Measurements from ENCODE around the gene PKN2.

The PKN2 gene

GRCh38 chr1:88668405-88668804, 15.7 kb upstream of the PKN2 start:
- CTCF ChIA-PET: interaction anchor here (0.6 to 2.0 kb wide), 3 partner anchors 8 to 18 kb away, joined by 3 to 5 read pairs (median 3); no protein-coding TSS in a partner anchor
- no peak overlapping the region for H3K4me3 ChIP-seq (ENCODE audit: low read depth, low read length)
- no peaks in the 10 kb centered on the region for H3K4me1 ChIP-seq (ENCODE audit: control insufficient read depth, insufficient read depth, low read length)
- POLR2A ChIA-PET: no interaction called here
- H3K27ac ChIP-seq (ENCODE audit: extremely low read depth, low read depth, low read length): no peak overlapping the region
- no peaks in the 10 kb centered on the region for H3K36me3 ChIP-seq (ENCODE audit: control insufficient read depth in 2 of 2, insufficient read depth in 1 of 2, low read length in 2 of 2)
- H3K9me3 ChIP-seq (ENCODE audit: control insufficient read depth, insufficient read depth, low read depth, low read length): no peaks in the 10 kb centered on the region
- TF ChIP-seq IKZF3 (tag by site-specific recombination; IDR thresholded peaks at IDR 0.05) (no peak), ZNF501 (tag by site-specific recombination; IDR thresholded peaks at IDR 0.05) (no peak), ZNF350 (tag by site-specific recombination; IDR thresholded peaks at IDR 0.05) (no peak), PBX3 (CRISPR knock-in tag; IDR thresholded peaks at IDR 0.05) (no peak), ZNF26 (tag by site-specific recombination; IDR thresholded peaks at IDR 0.05) (no peak), ZNF214 (tag by site-specific recombination; IDR thresholded peaks at IDR 0.05; ENCODE audit: borderline replicate concordance) (no peak), ZNF239 (tag by site-specific recombination; IDR thresholded peaks at IDR 0.05) (no peak)

- Histone ChIP-seq H3K9me3 (ENCODE audit: control insufficient read depth, insufficient read depth, low read depth, low read length) (no peaks in the 10 kb centered on the region), H3K4me1 (ENCODE audit: control insufficient read depth, insufficient read depth, low read length) (no peaks in the 10 kb centered on the region), H3K36me3 (ENCODE audit: control insufficient read depth in 2 of 2, insufficient read depth in 1 of 2, low read length in 2 of 2) (no peaks in the 10 kb centered on the region), H3K27ac (ENCODE audit: extremely low read depth, low read depth, low read length) (no peak overlapping the region), H3K4me3 (ENCODE audit: low read depth, low read length) (no peak overlapping the region)
- CTCF ChIA-PET: no interaction called here
- POLR2A ChIA-PET: interaction anchor here (0.6 kb wide), 1 partner anchor 12 kb away, joined by 8 read pairs; no protein-coding TSS in a partner anchor
- TF ChIP-seq SALL2 (tag by site-specific recombination; IDR thresholded peaks at IDR 0.05; ENCODE audit: borderline replicate concordance): no peak
- no peak for TF ChIP-seq ZNF837 (tag by site-specific recombination; IDR thresholded peaks at IDR 0.05)
- TF ChIP-seq ZBTB7A (tag by site-specific recombination; IDR thresholded peaks at IDR 0.05; ENCODE audit: low read depth): no peak
- TF ChIP-seq ZNF585B (tag by site-specific recombination; IDR thresholded peaks at IDR 0.05): no peak
- TF ChIP-seq ZBTB10 (tag by site-specific recombination; IDR thresholded peaks at IDR 0.05): no peak
- TF ChIP-seq ZNF341 (tag by site-specific recombination; IDR thresholded peaks at IDR 0.05; ENCODE audit: low read depth): no peak
- TF ChIP-seq ZNF510 (tag by site-specific recombination; IDR thresholded peaks at IDR 0.05; ENCODE audit: insufficient replicate concordance): no peak
- TF ChIP-seq KLF17 (tag by site-specific recombination; IDR thresholded peaks at IDR 0.05): no peak
- TF ChIP-seq ZNF707 (tag by site-specific recombination; IDR thresholded peaks at IDR 0.05): no peak
- no peak for TF ChIP-seq ZNF501 (tag by site-specific recombination; IDR thresholded peaks at IDR 0.05)
- TF ChIP-seq ZNF350 (tag by site-specific recombination; IDR thresholded peaks at IDR 0.05): no peak
- TF ChIP-seq ZNF202 (tag by site-specific recombination; IDR thresholded peaks at IDR 0.05; ENCODE audit: borderline replicate concordance): no peak
- no peak for TF ChIP-seq ZNF571 (tag by site-specific recombination; IDR thresholded peaks at IDR 0.05)
- TF ChIP-seq ZNF140 (tag by site-specific recombination; IDR thresholded peaks at IDR 0.05): no peak
- no peak for TF ChIP-seq ZNF26 (tag by site-specific recombination; IDR thresholded peaks at IDR 0.05)
- TF ChIP-seq ZNF768 (tag by site-specific recombination; IDR thresholded peaks at IDR 0.05): no peak
- no peak for TF ChIP-seq HOXA7 (CRISPR knock-in tag; IDR thresholded peaks at IDR 0.05; ENCODE audit: borderline replicate concordance)
- no peak for TF ChIP-seq SCRT2 (tag by site-specific recombination; IDR thresholded peaks at IDR 0.05)
- no peak for TF ChIP-seq ZNF704 (tag by site-specific recombination; IDR thresholded peaks at IDR 0.05)
- no peak for TF ChIP-seq ZNF133 (tag by site-specific recombination; IDR thresholded peaks at IDR 0.05)
Observed at GRCh38 chr1:88670462-88670861, 13.6 kb upstream of the PKN2 start.

All from HEK293 (cell line).